CD14-positive monocyte (primary cell): ENCODE results near the gene SIK3. TPM values are rescaled to one million over a fixed set of nuclear protein-coding genes. Genes with fewer than 3 reads are reported as not detected.
A peak's percentile ranks its signal among the peaks of the same experiment; 100 is the strongest.

ENCODE experiments used
- DNase-seq, 3 donors: peaks; one replicate each; pipeline ENCODE4 v3.0.0-alpha.2; 2011 to 2022
- H2AFZ ChIP-seq: 2 replicates; pipeline ENCODE4 v1.6.0; 2012; ENCODE audit warnings: mild to moderate bottlenecking, low read depth, low read length, inconsistent platforms; ENCODE audit not compliant: insufficient read depth, poor library complexity, severe bottlenecking
- H3K27ac ChIP-seq, 2 donors: 1 replicate in 1 of 2; 2 replicates in 1 of 2; pipeline ENCODE4 v1.5.1; 2012 to 2013; ENCODE audit warnings: low read length in 2 of 2, control low read depth in 1 of 2, inconsistent platforms in 1 of 2, low read depth in 1 of 2, mild to moderate bottlenecking in 1 of 2
- H3K27me3 ChIP-seq, 2 donors: one replicate each; pipeline versions ENCODE4 v1.6.0 to v1.6.1; 2011 to 2013; ENCODE audit warnings: low read length in 2 of 2; ENCODE audit not compliant: control insufficient read depth in 2 of 2, insufficient read depth in 2 of 2
- H3K36me3 ChIP-seq, 2 donors: replicated peaks in 1 of 2; 1 replicate in 1 of 2; 2 replicates in 1 of 2; pipeline versions ENCODE4 v1.5.1 to v1.6.1; 2012 to 2013; ENCODE audit warnings: low read length in 2 of 2, control low read depth in 1 of 2, inconsistent platforms in 1 of 2, mild to moderate bottlenecking in 1 of 2; ENCODE audit not compliant: insufficient read depth in 2 of 2, control insufficient read depth in 1 of 2
- H3K4me1 ChIP-seq, 2 donors: 1 replicate in 1 of 2; 2 replicates in 1 of 2; pipeline versions ENCODE4 v1.5.1 to v1.6.1; 2012 to 2013; ENCODE audit warnings: low read length in 2 of 2, control low read depth in 1 of 2, inconsistent platforms in 1 of 2, mild to moderate bottlenecking in 1 of 2, moderate library complexity in 1 of 2; ENCODE audit not compliant: insufficient read depth in 2 of 2, control insufficient read depth in 1 of 2
- H3K4me2 ChIP-seq: replicated peaks from 2 replicates; pipeline ENCODE3; 2012; ENCODE audit warnings: low read length, moderate library complexity, mild to moderate bottlenecking; ENCODE audit not compliant: poor library complexity, severe bottlenecking; ENCODE audit errors: extremely low read depth
- H3K4me3 ChIP-seq, 3 experiments: fragments of 200-600 bp in 1 of 3; sonication (generic) in 1 of 3; replicated peaks in 1 of 3; 1 replicate in 2 of 3; 2 replicates in 1 of 3; pipeline ENCODE4 v1.5.1; 2011 to 2013; ENCODE audit warnings: low read length in 3 of 3, mild to moderate bottlenecking in 3 of 3, control low read depth in 2 of 3, low read depth in 2 of 3, inconsistent platforms in 1 of 3, moderate library complexity in 1 of 3
- H3K79me2 ChIP-seq: 2 replicates; pipeline ENCODE4 v1.6.0; 2012; ENCODE audit warnings: mild to moderate bottlenecking, control low read depth, inconsistent platforms, low read length, moderate library complexity; ENCODE audit not compliant: insufficient read depth
- H3K9ac ChIP-seq: 2 replicates; pipeline ENCODE4 v1.6.0; 2017; ENCODE audit warnings: low read length, mild to moderate bottlenecking; ENCODE audit not compliant: insufficient read depth, poor library complexity, severe bottlenecking
- H3K9me3 ChIP-seq, 2 donors: replicated peaks in 1 of 2; 1 replicate in 1 of 2; 2 replicates in 1 of 2; pipeline versions ENCODE4 v1.5.1 to v1.6.1; 2012 to 2013; ENCODE audit warnings: low read length in 2 of 2, control low read depth in 1 of 2; ENCODE audit not compliant: control insufficient read depth in 1 of 2, insufficient read depth in 1 of 2
- H4K20me1 ChIP-seq: 2 replicates; pipeline ENCODE4 v1.6.0; 2012; ENCODE audit warnings: mild to moderate bottlenecking, low read length, control low read depth, moderate library complexity; ENCODE audit not compliant: insufficient read depth
- H3K27ac Mint-ChIP-seq, 7 donors: one replicate each; pipeline ENCODE4 v1.8.0; 2020; ENCODE audit warnings: mild to moderate bottlenecking in 7 of 7, mixed read lengths in 7 of 7, moderate library complexity in 6 of 7, inconsistent platforms in 2 of 7
- H3K27me3 Mint-ChIP-seq, 3 donors: one replicate each; pipeline ENCODE4 v1.8.0; 2021 to 2022; ENCODE audit warnings: low read depth in 3 of 3, mild to moderate bottlenecking in 3 of 3, mixed read lengths in 3 of 3, moderate library complexity in 3 of 3, inconsistent platforms in 1 of 3
- H3K36me3 Mint-ChIP-seq, 2 donors: one replicate each; pipeline ENCODE4 v1.8.0; 2020; ENCODE audit warnings: mixed read lengths in 2 of 2, inconsistent platforms in 1 of 2, mild to moderate bottlenecking in 1 of 2
- H3K4me1 Mint-ChIP-seq: one replicate; pipeline ENCODE4 v1.8.0; 2020; ENCODE audit warnings: mild to moderate bottlenecking, mixed read lengths
- H3K4me3 Mint-ChIP-seq, 2 donors: one replicate each; pipeline ENCODE4 v1.8.0; 2020; ENCODE audit warnings: mild to moderate bottlenecking in 2 of 2, mixed read lengths in 2 of 2, moderate library complexity in 1 of 2
- H3K9me3 Mint-ChIP-seq, 7 donors: one replicate each; pipeline ENCODE4 v1.8.0; 2020 to 2022; ENCODE audit warnings: mixed read lengths in 7 of 7, mild to moderate bottlenecking in 6 of 7, moderate library complexity in 6 of 7, inconsistent platforms in 2 of 7
- WGBS: methylation state at CpG from one replicate; pipeline ENCODE4 v1.1.5; 2013; ENCODE audit warnings: missing lambda C conversion rate; ENCODE audit not compliant: insufficient coverage; 5-methylcytosine and 5-hydroxymethylcytosine counted together
- intact Hi-C, 2 donors: fragments of 100-400 bp; cut with micrococcal nuclease; formaldehyde crosslinking; loops; one replicate each; pipeline versions ENCODE4 v1.15.0 to v1.15.1; 2023
- polyA plus RNA-seq, 3 donors: library from polyadenylated mRNA; depleted of rRNA in 1 of 3; unstranded in 2 of 3; stranded (reverse) in 1 of 3; fragments of 300-500 nt in 2 of 3; fragments of >200 nt in 1 of 3; fragmentation: Illumina TruSeq in 2 of 3; gene quantifications; 1 replicate in 2 of 3; 2 replicates in 1 of 3; pipeline ENCODE4 v1.2.3, GENCODE V29; 2012 to 2021
- TF ChIP-seq, protein P1 (sequence below): fragments of 200-600 bp; IDR thresholded peaks from one replicate; pipeline ENCODE4 v1.8.0; 2022; ENCODE audit warnings: antibody characterized with exemption, mild to moderate bottlenecking

SIK3 gene
- polyA plus RNA-seq, 3 donors, result 18.3 to 142 (median 20.0) TPM

GRCh38 chr11:117089685-117090084, 8.5 kb downstream of the SIK3 start:
- Histone ChIP-seq H3K36me3 (peaks cover 2 to 4% of the 10 kb centered on the region in 2 donors), H3K27me3 (no peaks in the 10 kb centered on the region), H3K4me2 (no peak overlapping the region), H3K9ac (no peak overlapping the region), H4K20me1 (peaks cover 100% of the 10 kb centered on the region), H3K4me3 (no peak overlapping the region), H3K4me1 (peaks cover 12 to 23% of the 10 kb centered on the region in 2 donors), H3K27ac (no peak overlapping the region), H2AFZ (no peak overlapping the region), H3K9me3 (no peaks in the 10 kb centered on the region), H3K79me2 (peaks cover 100% of the 10 kb centered on the region)
- DNase-seq, result no peak
- WGBS, result 94% methylated on average over 6 of the region's 7 CpGs
- Mint-ChIP-seq H3K4me1 (peaks cover 53% of the 10 kb centered on the region), H3K4me3 (no peak overlapping the region), H3K36me3 (peaks cover 15 to 29% of the 10 kb centered on the region in 2 donors), H3K9me3 (no peaks in the 10 kb centered on the region), H3K27ac (no peak overlapping the region), H3K27me3 (peaks cover 0 to 2% (median 0%) of the 10 kb centered on the region in 3 donors)
- intact Hi-C loops, result no loop called here
- TF ChIP-seq, protein P1, sequence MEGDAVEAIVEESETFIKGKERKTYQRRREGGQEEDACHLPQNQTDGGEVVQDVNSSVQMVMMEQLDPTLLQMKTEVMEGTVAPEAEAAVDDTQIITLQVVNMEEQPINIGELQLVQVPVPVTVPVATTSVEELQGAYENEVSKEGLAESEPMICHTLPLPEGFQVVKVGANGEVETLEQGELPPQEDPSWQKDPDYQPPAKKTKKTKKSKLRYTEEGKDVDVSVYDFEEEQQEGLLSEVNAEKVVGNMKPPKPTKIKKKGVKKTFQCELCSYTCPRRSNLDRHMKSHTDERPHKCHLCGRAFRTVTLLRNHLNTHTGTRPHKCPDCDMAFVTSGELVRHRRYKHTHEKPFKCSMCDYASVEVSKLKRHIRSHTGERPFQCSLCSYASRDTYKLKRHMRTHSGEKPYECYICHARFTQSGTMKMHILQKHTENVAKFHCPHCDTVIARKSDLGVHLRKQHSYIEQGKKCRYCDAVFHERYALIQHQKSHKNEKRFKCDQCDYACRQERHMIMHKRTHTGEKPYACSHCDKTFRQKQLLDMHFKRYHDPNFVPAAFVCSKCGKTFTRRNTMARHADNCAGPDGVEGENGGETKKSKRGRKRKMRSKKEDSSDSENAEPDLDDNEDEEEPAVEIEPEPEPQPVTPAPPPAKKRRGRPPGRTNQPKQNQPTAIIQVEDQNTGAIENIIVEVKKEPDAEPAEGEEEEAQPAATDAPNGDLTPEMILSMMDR, result no peak

DNA sequence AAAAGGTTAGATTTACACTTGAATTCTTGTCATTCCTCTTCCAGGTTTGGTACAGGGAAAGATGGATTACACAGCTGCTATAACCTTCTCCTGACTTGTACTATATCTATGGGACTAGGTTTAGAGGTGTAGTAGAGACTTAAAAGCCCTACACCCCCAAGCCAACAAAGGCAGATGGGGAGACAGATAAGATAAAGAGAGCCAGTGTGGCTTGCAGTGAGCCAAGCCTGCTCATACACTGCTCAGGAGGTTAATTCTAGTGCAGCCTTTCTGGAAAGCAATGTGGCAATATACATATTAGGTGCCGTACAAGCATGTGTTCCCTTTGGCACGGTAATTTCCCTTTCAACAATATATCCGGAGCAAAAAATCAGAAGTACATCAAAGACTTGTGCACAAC, 10.8 kb downstream of the SIK3 start:
- no peak overlapping the region for H3K4me3 Mint-ChIP-seq
- no peak for DNase-seq
- peak overlapping the region in 2 of 7 donors; percentile 7 to 26 for H3K27ac Mint-ChIP-seq
- intact Hi-C loops, result no loop called here
- TF ChIP-seq, protein P1, result no peak
- Histone ChIP-seq H3K36me3 (peaks cover 2 to 4% of the 10 kb centered on the region in 2 donors), H3K4me3 (no peak overlapping the region), H3K4me2 (no peak overlapping the region), H3K9me3 (no peaks in the 10 kb centered on the region), H3K27ac (peak overlapping the region in 1 of 2 donors; percentile 41), H3K4me1 (peaks cover 8 to 11% of the 10 kb centered on the region in 2 donors), H2AFZ (no peak overlapping the region), H3K27me3 (no peaks in the 10 kb centered on the region), H3K79me2 (peaks cover 100% of the 10 kb centered on the region), H4K20me1 (peaks cover 100% of the 10 kb centered on the region), H3K9ac (no peak overlapping the region)
- peaks cover 0 to 2% (median 0%) of the 10 kb centered on the region in 3 donors for H3K27me3 Mint-ChIP-seq
- H3K4me1 Mint-ChIP-seq, result peaks cover 51% of the 10 kb centered on the region
- WGBS, result no CpG with 5 or more reads among the region's 3 CpGs
- H3K36me3 Mint-ChIP-seq, result peaks cover 14 to 30% of the 10 kb centered on the region in 2 donors
- H3K9me3 Mint-ChIP-seq, result no peaks in the 10 kb centered on the region
